ENCODE measurements around the gene TSPAN15. TPM values are rescaled to one million over a fixed set of nuclear protein-coding genes. Genes with fewer than 3 reads are reported as not detected.

Gene TSPAN15
- total and polyA plus RNA-seq, 2 experiments from 2014 or later: 252 to 289 TPM

DNA sequence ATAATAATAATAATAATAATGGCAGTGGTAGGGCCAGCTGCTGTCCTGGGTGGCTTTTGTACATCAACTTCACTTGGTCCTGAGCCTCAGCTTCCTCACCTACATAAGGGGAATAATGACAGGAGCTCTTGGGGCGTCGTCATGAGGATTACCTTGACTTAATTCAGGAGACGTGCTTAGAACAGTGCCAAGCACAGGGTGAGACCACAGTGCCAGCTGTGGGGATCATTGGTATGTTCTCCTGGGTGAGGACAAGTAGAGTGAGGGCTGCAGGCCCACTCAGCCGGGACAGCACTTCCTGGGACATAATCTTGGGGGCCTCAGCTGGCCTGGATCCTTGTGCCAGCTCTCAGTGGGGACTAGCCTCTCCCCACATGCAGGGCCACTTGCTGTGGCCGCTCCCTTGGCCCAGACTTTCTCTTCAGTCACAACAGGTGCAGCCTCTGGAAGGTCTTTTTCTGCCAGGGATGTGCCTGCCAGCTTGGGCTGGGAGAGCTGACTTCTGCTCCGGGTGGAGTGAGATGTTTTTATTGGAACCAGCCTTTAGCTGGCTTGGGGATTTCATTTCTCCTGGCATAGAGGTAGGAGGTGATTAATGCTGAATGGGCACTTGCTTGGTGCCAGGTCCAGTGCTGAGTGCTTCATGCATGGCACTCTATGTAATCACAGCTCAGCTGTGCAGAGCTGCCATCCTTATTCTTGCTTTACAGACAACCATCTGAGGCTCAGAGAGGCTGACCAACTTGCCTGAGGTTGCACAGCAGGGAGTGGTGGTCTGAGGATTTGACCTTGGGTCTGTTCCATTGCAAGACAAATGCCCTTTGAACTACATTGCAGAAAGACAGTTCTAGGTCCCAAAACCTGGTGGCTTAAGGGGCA, 45.3 kb downstream of the TSPAN15 start:
- Histone ChIP-seq H3K36me3 (peaks cover 23% of the 10 kb centered on the region), H3K4me3 (no peak overlapping the region), H3K27ac (no peak overlapping the region), H3K27me3 (no peaks in the 10 kb centered on the region), H3K4me1 (ENCODE audit: low read depth) (peaks cover 30% of the 10 kb centered on the region), H3K9me3 (ENCODE audit: low read depth) (no peaks in the 10 kb centered on the region)
- TF ChIP-seq CTCF (IDR thresholded peaks at IDR 0.05; ENCODE audit: low read depth, low read length): no peak
- no peak for DNase-seq (ENCODE audit: low read depth in 1 of 2, low spot score in 1 of 2)

DNA sequence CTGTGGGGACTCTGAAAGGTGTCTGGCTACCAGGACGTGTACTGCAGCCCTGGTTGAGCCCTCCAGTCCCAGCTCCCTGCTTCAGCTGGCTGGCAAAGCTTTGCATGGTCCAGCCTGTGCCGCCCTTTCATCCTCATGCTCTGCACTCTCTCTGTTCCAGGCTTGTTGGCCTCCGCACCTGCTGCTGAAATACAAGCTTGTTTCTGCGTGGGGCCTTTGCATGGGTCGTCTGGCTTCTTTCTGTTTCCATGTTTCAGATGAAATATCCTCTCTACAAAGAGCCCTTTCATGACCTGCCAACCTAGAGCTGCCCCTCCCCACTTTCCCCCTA, 45.9 kb downstream of the TSPAN15 start:
- no peaks in the 10 kb centered on the region for H3K27me3 ChIP-seq
- TF ChIP-seq CTCF (IDR thresholded peaks at IDR 0.05; ENCODE audit: low read depth, low read length): no peak
- DNase-seq (ENCODE audit: low read depth in 1 of 2, low spot score in 1 of 2): no peak
- peaks cover 24% of the 10 kb centered on the region for H3K4me1 ChIP-seq (ENCODE audit: low read depth)
- no peak overlapping the region for H3K27ac ChIP-seq
- H3K36me3 ChIP-seq: peaks cover 23% of the 10 kb centered on the region
- H3K9me3 ChIP-seq (ENCODE audit: low read depth): no peaks in the 10 kb centered on the region
- H3K4me3 ChIP-seq: no peak overlapping the region

DNA sequence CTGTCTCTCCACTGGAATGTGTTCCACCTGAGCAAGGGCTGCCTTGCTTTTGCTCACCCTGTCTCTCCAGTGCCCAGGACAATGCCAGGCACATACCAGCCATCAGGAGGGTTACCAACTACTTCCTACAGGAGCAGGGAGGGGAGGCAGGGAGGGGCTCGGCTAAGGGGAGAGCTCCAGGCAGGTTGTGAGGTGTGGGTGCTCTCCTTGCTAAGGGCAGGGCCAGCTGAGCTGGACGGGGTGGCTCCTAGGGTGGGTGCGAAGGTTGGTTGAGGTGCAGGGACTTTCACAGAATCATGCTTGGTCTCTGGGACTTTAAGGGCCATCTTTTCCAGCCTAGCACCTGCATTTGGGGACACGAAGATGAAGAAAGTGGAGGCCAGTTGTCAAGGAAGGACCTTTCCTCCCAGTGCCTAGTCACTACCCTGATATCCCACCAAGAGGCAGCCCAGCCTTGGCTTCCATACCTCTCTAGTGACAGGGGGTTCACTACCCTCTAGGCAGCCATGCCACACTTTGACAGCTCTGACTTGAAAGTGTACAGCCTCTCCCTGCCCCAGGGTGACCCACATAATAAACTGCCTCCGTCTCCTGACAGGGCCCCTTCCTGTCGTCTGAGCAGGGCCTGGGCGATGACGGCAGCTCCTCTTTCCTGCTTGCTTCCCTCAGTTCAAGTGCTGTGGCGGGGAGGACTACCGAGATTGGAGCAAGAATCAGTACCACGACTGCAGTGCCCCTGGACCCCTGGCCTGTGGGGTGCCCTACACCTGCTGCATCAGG, 46.5 kb downstream of the TSPAN15 start:
- Histone ChIP-seq H3K4me3 (no peak overlapping the region), H3K27me3 (no peaks in the 10 kb centered on the region), H3K9me3 (ENCODE audit: low read depth) (no peaks in the 10 kb centered on the region), H3K27ac (peak overlapping the region; percentile 14), H3K36me3 (peaks cover 25% of the 10 kb centered on the region), H3K4me1 (ENCODE audit: low read depth) (peaks cover 22% of the 10 kb centered on the region)
- DNase-seq (ENCODE audit: low read depth in 1 of 2, low spot score in 1 of 2): no peak
- no peak for TF ChIP-seq CTCF (IDR thresholded peaks at IDR 0.05; ENCODE audit: low read depth, low read length)

GRCh38 chr10:69498711-69499471, 47.6 kb downstream of the TSPAN15 start:
- Histone ChIP-seq H3K27me3 (no peaks in the 10 kb centered on the region), H3K9me3 (ENCODE audit: low read depth) (no peaks in the 10 kb centered on the region), H3K4me3 (no peak overlapping the region), H3K36me3 (peaks cover 25% of the 10 kb centered on the region), H3K27ac (peak overlapping the region; percentile 14), H3K4me1 (ENCODE audit: low read depth) (peaks cover 21% of the 10 kb centered on the region)
- no peak for DNase-seq (ENCODE audit: low read depth in 1 of 2, low spot score in 1 of 2)
- no peak for TF ChIP-seq CTCF (IDR thresholded peaks at IDR 0.05; ENCODE audit: low read depth, low read length)
